Tongue (tissue), 2 donors: ENCODE data around the gene YPEL3. TPM values are rescaled to one million over a fixed set of nuclear protein-coding genes. Genes with fewer than 3 reads are reported as not detected.

ENCODE experiments used
- DNase-seq: peaks from one replicate; pipeline ENCODE4 v3.0.0-alpha.2; 2015
- total RNA-seq: library from RNA; depleted of rRNA; stranded (reverse); fragments of >200 nt; gene quantifications from one replicate; pipeline ENCODE4 v1.2.3, GENCODE V29; 2014

The YPEL3 gene
- total RNA-seq, 1 donor from 2014 or later, result 10.4 TPM

DNA sequence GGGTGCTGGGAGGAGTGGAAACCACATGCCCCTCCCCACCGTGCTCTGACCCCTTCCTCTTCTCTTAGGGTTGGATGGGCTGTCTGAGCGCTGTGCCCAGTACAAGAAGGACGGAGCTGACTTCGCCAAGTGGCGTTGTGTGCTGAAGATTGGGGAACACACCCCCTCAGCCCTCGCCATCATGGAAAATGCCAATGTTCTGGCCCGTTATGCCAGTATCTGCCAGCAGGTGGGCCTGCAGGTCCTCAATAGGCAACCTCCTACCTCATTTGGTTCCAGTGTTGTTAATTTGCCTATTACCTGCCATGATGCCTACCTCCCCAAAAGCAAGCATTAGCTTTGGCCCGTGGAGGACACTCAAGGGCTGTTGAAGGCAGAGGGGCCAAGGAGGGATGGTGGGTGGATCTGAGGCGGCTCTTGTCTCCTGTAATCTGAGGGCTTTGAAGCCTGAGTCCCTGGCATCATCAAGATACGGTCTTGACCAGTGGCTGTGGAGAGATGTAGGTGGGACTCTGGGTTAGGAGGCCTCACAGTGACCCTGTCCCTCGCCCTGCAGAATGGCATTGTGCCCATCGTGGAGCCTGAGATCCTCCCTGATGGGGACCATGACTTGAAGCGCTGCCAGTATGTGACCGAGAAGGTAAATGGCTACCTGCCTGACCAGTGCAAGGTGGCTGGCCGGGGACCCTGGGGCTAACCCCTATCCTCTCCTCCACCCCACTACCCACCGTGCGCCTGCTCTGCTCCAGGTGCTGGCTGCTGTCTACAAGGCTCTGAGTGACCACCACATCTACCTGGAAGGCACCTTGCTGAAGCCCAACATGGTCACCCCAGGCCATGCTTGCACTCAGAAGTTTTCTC is 27.0 kb downstream of the YPEL3 start:
- no peak for DNase-seq

DNA sequence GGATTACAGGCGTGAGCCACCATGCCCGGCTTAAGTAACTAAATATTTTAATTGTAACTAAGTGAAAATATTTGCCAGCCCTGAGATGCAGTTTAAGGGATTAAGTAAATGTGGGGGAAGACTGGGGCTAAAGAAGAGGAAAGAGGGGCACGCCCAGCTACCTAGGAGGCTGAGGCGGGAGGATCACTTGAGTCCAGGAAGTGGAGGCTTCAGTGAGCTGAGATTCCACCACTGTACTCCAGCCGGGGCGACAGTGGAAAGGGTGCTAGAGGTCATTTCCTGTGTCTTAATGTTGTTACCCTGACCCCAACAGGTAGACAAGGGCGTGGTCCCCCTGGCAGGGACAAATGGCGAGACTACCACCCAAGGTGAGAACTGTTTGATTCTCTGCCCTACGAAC is 27.7 kb downstream of the YPEL3 start:
- DNase-seq, result no peak

DNA sequence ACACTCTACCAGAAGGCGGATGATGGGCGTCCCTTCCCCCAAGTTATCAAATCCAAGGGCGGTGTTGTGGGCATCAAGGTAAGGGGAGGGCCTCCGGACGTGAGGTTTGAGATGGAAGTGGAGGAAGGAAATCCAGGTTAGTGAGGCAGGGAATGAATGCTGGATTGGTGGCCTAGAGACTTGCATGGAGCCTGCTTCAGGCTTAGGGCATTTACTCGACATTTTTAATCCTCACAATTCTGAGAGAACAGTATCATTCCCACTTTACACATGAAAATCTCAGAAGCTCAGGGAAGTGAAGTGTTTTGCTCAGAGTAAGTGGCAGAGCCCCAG is 28.5 kb downstream of the YPEL3 start:
- no peak for DNase-seq

DNA sequence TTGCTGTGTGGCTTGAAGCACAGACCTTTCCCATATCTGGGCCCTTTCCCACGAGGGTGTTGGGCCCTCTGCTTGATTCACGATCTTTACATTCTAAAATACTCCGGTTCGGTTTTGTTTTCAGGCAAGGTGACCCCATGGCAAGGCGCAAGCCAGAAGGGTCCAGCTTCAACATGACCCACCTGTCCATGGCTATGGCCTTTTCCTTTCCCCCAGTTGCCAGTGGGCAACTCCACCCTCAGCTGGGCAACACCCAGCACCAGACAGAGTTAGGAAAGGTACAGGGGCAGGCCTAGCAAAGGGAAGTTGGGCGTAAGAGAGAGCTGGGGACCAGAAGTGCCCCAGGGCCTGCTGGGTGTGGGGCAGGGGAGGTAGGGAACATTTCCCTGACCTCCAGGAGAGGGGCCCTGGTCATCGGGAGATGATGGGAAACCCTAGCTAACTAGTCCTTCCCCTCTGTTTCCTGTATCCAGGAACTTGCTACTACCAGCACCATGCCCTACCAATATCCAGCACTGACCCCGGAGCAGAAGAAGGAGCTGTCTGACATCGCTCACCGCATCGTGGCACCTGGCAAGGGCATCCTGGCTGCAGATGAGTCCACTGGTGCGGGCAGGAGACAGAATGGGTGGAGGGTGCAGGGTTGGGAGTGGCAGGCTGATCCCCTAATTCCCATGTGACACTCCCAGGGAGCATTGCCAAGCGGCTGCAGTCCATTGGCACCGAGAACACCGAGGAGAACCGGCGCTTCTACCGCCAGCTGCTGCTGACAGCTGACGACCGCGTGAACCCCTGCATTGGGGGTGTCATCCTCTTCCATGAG is 29.0 kb downstream of the YPEL3 start:
- DNase-seq, result peak; percentile 64

DNA sequence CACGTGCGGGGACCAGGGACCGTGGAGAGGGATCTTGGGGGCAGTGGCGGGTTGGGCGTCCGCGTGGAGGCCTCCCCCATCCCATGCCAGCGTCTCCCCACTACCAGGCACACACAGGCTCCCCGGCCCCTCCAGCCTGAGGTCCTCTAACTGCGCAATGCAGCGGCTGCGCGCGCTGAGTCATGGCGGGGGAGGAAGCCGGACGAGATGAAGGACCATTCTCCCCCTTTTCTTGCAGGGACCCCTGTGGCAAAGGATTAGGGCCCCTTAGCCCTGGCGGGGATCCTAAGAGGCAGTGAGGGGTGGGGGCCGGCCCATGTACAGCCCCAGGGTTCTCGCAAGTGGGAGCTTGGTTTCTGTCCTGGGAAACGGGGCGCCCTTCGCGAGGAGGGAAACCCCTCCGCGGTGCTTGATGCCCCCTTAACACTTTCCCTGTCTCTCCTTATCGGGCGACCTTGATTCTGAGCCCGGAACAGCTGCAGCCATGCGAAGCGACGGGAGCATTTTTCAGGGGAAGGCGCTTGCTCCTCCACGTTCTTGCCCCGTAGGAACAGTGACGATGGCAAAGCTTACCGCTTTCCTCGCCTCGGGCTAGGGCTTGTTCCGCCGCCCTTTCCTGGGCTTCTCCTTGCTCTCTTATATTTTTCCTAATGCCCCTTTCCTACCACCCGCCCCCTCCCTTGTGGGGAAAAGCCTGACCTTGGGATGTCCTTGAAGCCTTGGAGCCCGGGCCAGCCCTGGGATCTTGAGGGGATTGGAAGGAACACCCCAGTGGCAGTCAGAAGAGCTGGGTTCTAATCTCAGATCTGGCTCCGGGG is 29.9 kb downstream of the YPEL3 start:
- peak; percentile 63 for DNase-seq

DNA sequence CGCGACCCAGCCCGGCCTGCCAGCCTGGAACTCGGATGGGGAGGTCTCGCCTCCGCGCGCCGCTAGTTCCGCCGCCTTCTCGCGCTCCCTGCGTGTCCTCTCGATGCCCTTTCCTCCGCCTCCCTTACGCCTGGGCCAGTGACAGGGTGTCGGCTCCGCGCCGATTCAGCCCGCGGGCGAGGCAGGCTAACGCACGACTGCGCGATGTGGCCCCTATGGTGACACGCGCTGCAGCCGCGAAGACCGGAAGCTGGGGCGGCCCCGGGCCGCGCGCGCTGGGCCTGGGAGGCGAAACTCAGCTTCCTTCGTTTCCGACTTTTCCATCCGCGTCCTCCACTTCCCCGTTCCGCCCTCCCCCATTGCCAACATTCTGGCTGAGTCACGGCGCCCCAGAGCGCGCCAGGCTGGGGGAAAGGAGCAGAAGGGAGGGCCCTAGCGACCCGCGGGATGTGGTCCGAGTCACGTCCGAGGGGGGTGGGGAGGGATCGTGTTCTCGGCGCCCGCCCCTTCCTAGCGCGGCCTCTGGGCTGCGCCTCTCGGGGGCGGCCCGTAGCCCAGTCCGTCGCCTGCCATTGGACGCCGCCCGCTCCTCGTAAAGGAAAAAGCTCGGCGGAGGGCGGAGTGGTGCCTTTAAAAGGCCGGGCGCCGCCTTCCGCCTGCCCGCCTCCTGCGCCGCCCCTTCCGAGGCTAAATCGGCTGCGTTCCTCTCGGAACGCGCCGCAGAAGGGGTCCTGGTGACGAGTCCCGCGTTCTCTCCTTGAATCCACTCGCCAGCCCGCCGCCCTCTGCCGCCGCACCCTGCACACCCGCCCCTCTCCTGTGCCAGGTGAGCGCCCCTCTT is 30.7 kb downstream of the YPEL3 start, which contains the start of gene ALDOA:
Gene ALDOA (plus strand): TSS at position 659 of the 841 bp plus-strand sequence. CDS start 1,138 bp downstream, outside the sequence.
- peak; percentile 99 for DNase-seq

DNA sequence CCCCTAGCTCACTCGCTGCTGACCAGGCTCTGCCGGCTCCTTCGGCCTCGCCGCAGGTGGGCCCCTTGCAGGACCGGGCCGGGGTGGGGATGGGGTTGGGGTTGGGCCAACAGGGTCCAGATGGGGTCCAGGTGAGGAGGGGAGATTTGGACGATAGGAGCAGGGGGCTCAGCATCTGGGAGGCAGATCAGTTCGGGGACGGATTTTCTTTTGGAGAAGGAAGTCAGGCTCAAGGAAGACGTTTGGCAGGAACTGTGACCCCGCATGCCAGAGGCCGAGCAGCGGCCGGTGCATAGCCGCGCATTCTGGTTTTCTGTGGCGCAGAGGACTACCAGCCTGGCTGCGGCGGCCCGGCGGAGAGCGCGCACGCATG is 31.3 kb downstream of the YPEL3 start:
- no peak for DNase-seq

DNA sequence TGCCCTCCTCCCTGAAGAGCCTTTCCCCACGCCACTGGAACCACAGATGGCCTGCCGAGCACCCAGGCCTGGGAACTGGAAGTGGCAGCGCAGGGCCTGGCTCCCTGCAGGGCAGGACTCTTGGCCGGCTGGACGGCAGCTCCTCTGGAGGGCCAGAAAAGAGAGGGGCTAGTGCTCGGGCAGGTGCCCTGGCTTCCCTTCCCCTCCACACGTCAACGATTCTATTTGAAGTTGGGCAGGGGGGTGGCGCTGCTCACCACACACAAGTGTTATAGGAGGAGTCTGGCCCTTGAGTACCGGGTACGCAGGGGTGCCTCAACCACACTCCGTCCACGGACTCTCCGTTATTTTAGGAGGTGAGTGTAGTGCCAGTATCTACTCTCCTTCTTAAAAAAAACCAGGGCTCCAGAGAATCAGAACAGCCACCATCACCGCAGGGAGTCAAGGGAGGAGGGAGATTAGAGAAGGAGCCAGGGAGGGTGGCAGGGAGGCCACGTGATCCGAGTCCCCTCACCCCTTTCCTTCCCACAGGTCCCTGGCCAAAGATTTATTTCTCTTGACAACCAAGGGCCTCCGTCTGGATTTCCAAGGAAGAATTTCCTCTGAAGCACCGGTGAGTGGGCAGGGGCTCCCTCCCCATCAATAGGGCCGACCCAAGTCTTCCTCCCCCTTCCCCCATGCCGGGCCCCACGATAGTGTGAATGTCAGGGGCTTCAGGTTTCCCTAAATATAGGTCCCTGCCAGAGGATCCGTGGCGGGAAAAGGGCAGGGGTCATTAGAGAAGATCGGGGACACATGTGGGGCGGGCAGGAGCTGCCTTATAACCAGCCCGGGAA is 31.9 kb downstream of the YPEL3 start:
- DNase-seq, result peak; percentile 84

DNA sequence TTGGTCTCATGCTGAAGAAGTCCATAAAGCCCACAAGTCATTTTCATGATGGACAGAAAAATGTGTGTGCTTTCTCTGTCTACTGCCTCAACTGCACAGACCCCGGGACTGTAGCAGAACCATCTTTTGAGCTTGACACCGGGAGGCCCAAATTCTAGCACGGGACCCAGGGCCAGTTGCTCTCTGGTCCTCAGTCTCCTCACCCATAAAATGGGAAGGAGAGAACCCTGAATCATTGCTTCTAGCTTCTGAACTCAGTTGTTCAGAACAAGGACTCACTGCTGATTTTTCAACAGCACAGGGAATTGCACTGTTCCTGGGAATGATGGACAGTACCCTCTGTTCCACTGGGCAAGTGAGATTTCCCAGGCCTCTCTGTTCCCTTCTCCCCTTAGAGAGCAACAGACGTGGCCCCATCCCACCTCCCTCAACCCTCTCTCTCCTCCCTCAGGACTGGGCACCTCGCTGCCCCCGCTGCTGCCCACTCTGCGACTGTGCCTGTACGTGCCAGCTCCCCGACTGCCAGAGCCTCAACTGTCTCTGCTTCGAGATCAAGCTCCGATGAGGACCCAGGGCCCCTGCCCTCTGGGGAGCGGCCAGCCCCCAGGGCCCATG is 32.6 kb downstream of the YPEL3 start:
- no peak for DNase-seq

DNA sequence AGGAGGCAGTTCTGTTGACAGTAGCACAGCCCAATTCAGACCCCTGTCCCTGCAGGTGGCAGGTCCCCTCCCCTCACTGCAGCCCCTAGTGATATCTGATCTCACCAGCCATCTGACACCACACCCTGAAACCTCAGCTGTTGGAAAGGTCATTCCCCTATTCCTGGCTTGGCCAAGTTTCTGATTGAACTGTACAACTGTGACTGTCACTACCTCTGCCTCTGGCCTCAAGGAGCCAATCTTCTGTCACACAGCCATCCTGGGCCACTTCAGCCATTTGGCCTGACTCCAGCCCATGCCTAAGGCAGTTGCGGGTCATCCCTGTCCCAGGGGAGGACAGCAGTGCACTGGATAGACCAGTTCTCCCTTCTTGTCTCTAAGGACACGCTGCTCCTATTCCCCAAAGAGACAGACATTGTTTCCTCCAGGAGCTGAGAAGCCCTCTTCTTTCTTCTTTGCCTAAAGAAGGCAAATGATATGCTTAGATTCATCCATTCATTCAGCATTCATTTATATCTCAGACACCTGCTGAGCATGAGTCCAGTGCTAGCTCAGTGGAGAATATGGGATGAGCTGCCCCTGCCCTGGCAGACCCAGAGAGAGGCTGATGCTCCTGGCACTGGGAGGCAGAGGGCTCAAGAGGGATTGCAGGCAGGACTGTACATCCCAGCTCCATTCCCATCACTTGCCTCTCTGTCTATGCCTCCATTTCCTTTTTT is 35.0 kb downstream of the YPEL3 start:
- peak; percentile 95 for DNase-seq

DNA sequence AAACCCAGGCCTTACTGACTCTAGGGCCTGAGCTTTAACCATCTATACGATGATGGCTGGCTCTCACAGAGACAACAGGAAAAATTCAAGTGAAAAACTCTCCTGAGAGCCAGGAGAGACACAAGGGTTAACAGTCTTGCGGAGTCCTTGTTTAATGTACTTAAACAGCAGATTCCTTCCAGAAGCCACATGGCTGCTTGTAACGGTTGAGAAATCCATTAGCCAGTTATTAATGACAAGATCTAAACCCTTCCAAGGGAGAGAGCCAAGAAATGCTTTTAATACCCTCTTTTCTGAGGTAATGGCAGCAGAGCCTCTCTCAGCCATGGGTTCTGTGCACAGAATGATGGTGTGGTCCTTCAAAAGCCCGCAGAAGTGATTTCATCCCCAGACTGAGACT is 35.7 kb downstream of the YPEL3 start:
- DNase-seq, result peak; percentile 86

DNA sequence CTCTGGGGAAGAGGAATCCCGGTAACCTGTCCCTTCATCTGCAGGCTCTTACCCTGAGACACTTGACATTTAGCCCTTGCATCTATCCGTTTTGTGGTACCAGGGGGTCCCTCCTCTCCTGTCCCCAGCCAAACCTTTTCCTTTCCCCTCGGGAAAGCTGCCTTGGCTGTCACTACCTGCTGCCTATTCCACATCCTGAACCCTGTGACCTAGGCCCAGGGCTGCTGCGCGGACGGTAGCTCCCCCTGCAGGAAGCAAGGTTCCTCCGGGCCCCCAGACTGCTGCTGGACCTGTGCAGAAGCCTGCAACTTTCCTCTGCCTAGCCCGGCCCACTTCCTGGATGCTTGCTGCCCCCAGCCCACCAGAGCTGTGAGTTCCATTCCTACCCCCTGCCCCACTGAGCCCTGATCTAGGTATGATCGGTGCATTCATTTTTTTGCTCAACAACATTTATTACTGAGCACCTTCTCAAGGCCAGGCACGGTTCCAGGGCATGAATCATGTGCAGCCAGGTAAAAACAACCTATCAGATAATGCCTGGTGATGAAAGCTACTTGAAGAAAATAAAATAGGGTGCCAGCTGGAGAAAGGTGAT is 41.0 kb downstream of the YPEL3 start:
- no peak for DNase-seq

DNA sequence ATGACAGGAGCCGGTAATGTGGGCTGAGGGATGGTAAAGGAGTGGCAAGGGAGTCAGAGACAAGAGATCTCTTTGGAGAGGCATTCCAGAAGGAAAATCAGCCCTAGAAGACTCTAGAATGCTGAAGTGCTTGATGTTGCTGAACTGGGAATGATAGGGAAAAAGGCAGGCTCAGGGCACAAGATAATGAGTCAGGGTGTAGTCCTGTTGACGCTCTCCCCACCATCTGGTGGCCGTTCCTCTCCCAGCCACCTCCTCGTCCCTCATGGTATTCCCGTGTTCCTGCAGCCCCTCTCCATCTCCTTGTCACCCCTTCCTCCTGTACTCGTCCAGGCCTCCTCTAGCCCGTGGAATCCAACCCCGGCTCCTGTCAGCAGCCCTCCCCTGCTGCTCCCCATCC is 41.6 kb downstream of the YPEL3 start:
- DNase-seq, result no peak

DNA sequence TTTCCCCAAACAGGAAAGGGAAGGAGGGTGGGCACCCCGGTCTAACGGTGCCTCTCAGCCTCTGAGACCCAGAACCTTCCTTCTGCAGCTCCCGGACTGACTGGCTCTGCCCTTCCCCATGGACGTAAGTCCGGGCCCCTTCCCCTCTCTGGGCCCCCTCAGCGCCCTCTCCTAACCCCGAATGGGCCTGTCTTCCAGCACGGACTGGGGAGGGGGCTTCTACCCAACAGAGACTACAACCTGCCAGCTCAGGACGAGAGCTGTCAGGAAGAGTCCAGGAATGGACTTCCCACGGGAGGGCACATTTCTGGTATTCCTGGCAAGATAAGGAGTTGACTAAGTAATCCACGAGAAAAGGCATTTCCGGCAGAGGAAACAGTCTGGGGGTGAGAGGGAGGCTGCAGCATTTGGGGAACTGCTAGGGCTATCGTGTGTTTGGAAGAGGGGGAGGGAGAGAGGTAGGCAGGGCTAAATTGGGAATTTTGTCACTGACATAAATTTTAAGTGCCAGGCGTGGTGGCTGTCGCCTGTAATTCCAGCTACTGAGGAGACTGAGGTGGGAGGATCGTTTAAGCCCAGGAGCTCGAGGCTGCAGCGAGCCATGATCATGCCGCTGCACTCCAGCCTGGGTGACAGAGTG is 42.5 kb downstream of the YPEL3 start:
- peak; percentile 24 for DNase-seq

DNA sequence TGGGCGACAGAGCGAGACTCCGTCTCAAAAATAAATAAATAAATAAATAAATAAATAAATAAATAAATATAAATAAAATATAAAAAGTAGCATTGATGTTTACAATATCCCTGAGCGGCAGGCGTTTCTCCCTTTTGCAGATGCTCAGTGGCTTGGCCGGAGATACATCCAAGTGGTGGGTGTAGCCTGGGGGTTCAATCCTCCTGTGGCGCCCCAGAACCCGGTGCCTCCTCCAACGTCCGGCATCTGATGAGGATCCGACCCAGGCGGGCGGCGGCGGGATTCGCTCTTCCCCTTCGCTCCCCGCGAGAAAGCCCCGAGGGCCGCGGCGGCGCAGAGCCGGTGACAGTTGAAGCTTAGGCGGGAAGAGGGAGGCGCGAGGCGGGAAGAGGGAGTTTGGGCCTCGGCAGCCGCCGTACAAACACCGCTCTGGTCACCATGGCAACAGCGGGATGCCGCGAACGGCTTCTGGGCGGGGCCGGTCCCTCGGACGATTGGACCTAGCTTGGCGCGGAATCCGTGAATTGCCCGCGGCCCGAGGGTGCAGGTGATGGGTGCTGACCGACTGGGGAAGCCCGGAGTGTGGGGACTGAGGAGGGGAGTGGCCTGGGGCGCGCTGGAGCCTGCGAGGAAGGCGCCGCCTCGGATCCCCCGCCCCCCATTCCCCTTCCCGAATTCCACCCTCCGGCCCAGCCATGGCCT is 43.2 kb downstream of the YPEL3 start:
- DNase-seq, result peak; percentile 95

DNA sequence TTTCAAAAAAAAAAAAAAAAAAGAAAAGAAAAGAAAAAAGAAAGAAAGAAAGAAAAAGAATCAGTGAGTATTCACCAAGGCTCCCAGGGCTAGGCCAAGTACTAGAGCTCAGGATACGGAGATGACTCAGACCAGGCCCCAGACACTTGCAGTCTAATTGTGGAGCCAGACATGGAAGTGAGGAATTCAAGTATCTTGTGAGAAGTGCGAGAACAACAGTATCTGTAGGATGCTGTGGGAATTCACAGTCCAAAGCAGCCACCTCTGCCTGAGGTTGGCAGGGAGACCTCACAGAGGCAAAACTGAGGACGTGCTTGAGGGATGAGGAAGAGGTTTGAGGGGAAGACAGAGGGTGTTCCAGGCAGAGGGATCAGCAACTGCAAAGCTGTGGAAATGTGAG is 44.5 kb downstream of the YPEL3 start:
- no peak for DNase-seq

DNA sequence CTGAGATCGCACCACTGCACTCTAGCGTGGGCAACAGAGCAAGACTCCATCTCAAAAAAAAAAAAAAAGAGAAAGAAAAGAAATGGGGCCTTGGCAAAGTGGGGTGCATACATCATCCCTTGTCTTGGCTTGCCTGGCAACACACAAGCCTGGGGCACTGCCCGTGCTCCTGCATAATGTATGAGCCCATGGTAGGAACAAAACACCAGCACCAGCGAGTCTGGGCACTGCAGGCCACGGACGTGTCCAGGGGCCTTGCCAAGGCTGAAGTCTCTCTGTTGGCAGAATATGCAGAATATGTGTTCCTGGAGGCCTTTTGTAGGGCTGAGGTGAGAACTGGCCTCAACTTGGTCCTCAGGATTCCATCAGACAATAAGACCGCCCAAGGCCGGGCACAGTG is 46.1 kb downstream of the YPEL3 start:
- DNase-seq, result no peak

DNA sequence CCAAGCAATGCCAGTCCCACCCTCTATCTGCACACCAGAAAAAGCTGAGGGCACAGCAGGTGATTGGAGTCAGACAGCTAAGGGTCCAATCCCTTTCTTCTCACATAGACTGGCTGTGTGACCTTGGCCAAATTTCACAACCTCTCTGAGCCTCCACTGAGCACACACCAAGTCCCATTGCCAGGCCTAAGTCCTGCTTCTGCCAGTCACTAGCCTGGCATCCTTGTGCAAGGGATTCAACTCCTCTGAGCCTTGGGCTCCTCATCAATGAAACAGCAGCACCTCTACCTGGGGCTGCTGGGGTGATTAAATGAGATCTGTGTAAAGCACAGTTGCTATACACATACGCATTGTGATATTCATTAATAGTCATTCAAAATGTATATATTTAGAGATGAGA is 49.4 kb downstream of the YPEL3 start:
- DNase-seq, result no peak
